GM23248 (cell line): ENCODE measurements around the gene PPIP5K1. TPM values are rescaled to one million over a fixed set of nuclear protein-coding genes. Genes with fewer than 3 reads are reported as not detected.
A peak's percentile ranks its signal among the peaks of the same experiment; 100 is the strongest.

ENCODE experiments used
- DNase-seq: peaks from one replicate; pipeline ENCODE4 v3.0.0-alpha.2; 2015
- H2AFZ ChIP-seq: fragments of 200-600 bp; sonication (generic); 2 replicates; pipeline ENCODE4 v1.6.1; 2016; ENCODE audit warnings: antibody characterized with exemption
- H3F3A ChIP-seq: fragments of 200-600 bp; sonication (generic); 2 replicates; pipeline ENCODE4 v1.6.1; 2016; ENCODE audit warnings: mild to moderate bottlenecking, antibody characterized with exemption, mixed run types; ENCODE audit not compliant: insufficient read depth
- H3K27ac ChIP-seq: fragments of 200-600 bp; sonication (generic); 2 replicates; pipeline ENCODE4 v1.5.1; 2016; ENCODE audit warnings: mild to moderate bottlenecking
- H3K27me3 ChIP-seq: fragments of 200-600 bp; sonication (generic); replicated peaks from 2 replicates; pipeline ENCODE4 v1.6.1; 2016; ENCODE audit warnings: mild to moderate bottlenecking; ENCODE audit not compliant: insufficient read depth
- H3K36me3 ChIP-seq: fragments of 200-600 bp; sonication (generic); 2 replicates; pipeline ENCODE4 v1.6.1; 2016; ENCODE audit warnings: low read depth, mild to moderate bottlenecking
- H3K4me1 ChIP-seq: fragments of 200-600 bp; sonication (generic); 2 replicates; pipeline ENCODE4 v1.6.1; 2016; ENCODE audit warnings: mild to moderate bottlenecking; ENCODE audit not compliant: insufficient read depth
- H3K4me2 ChIP-seq: fragments of 200-600 bp; sonication (generic); one replicate; pipeline ENCODE4 v1.6.1; 2016; ENCODE audit warnings: mild to moderate bottlenecking; ENCODE audit not compliant: unreplicated experiment
- H3K4me3 ChIP-seq: fragments of 200-600 bp; sonication (generic); 2 replicates; pipeline ENCODE4 v1.5.1; 2016; ENCODE audit warnings: mild to moderate bottlenecking
- H3K79me2 ChIP-seq: fragments of 200-600 bp; sonication (generic); 2 replicates; pipeline ENCODE4 v1.6.1; 2016; ENCODE audit warnings: mild to moderate bottlenecking; ENCODE audit not compliant: insufficient read depth
- H3K9ac ChIP-seq: fragments of 200-600 bp; sonication (generic); 2 replicates; pipeline ENCODE4 v1.6.1; 2016; ENCODE audit warnings: mild to moderate bottlenecking
- H3K9me2 ChIP-seq: fragments of 200-600 bp; sonication (generic); 2 replicates; pipeline ENCODE4 v1.6.1; 2016; ENCODE audit warnings: mixed run types, mild to moderate bottlenecking, moderate library complexity; ENCODE audit not compliant: insufficient read depth
- H3K9me3 ChIP-seq: fragments of 200-600 bp; sonication (generic); one replicate; pipeline ENCODE4 v1.6.1; 2017; ENCODE audit warnings: low read depth
- H4K20me1 ChIP-seq: fragments of 200-600 bp; sonication (generic); 2 replicates; pipeline ENCODE4 v1.6.0; 2016; ENCODE audit not compliant: insufficient read depth
- EZH2 ChIP-seq: fragments of 200-600 bp; sonication (generic); IDR thresholded peaks from 2 replicates; pipeline ENCODE4 v1.6.1; 2018; ENCODE audit warnings: antibody characterized with exemption, mild to moderate bottlenecking; ENCODE audit not compliant: insufficient read depth, poor library complexity, severe bottlenecking
- EZH2phosphoT487 ChIP-seq: fragments of 200-600 bp; sonication (generic); IDR thresholded peaks from 2 replicates; pipeline ENCODE4 v1.6.1; 2018; ENCODE audit warnings: antibody characterized with exemption, moderate library complexity, mild to moderate bottlenecking, low read depth; ENCODE audit not compliant: insufficient read depth
- WGBS, 2 experiments: methylation state at CpG; one replicate each; pipeline ENCODE4 v1.1.6; 2015 to 2017; ENCODE audit warnings: low lambda C conversion rate in 2 of 2, low coverage in 1 of 2; ENCODE audit errors: missing lambda C conversion rate in 2 of 2; 5-methylcytosine and 5-hydroxymethylcytosine counted together
- in situ Hi-C: fragments of 300-500 bp; cut with MboI; formaldehyde crosslinking; loops from 2 replicates; pipeline ENCODE4 v1.15.0; 2020
- polyA plus RNA-seq: library from polyadenylated mRNA; unstranded; fragments of >200 nt; fragmentation: Nextera tagmentation; extraction: Ambion mirVana; gene quantifications from 2 replicates; pipeline ENCODE4 v1.2.1, GENCODE V29; 2016
- small RNA-seq: library from RNA; depleted of rRNA; stranded (forward); fragments of <200 nt; gene quantifications from one replicate; pipeline ENCODE3, GENCODE V24; 2014; ENCODE audit warnings: low read depth, low replicate concordance
- total RNA-seq: library from RNA; depleted of rRNA; stranded (reverse); fragments of >200 nt; shearing (Covaris generic); gene quantifications from 2 replicates; pipeline ENCODE4 v1.2.3, GENCODE V29; 2014; rRNA removed

Gene PPIP5K1
- total and polyA plus RNA-seq, 2 experiments from 2014 or later = 7.0 to 13.1 TPM

DNA sequence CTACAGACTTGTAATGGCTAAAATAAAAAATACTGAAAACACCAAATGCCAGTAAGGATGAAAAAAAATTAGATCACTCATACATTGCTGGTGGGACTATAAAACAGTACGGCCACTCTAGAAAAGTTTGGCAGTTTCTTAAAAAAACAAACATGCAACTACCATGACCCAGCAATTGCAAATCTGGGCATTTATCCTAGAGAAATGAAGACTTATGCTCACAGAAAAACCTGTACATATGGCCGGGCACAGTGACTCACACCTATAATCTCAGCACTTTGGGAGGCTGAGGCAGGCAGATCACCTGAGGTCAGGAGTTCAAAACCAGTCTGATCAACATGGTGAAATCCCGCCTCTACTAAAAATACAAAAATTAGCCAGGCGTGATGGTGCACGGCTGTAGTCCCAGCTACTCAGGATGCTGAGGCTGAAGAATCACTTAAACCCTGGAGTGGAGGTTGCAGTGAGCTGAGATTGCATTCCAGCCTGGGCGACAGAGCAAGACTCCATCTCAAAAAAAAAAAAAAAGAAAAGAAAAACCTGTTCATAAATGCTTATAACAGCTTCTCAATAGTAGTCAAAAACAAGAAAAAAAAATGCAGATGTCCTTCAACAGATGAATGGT lies 102.6 kb downstream of the PPIP5K1 start:
- in situ Hi-C loops = no loop called here
- Histone ChIP-seq H3K79me2 (peaks cover 58% of the 10 kb centered on the region), H3K9me2 (no peaks in the 10 kb centered on the region), H2AFZ (no peak overlapping the region), H3K27me3 (no peaks in the 10 kb centered on the region), H3K9me3 (no peaks in the 10 kb centered on the region), H3K4me3 (no peak overlapping the region), H4K20me1 (no peaks in the 10 kb centered on the region), H3K9ac (no peak overlapping the region), H3F3A (peaks cover 20% of the 10 kb centered on the region), H3K27ac (no peak overlapping the region), H3K4me1 (peaks cover 11% of the 10 kb centered on the region), H3K4me2 (no peak overlapping the region), H3K36me3 (peaks cover 43% of the 10 kb centered on the region)
- DNase-seq = no peak
- TF ChIP-seq EZH2 = no peak
- no peak for TF ChIP-seq EZH2phosphoT487
- 94 to 96% methylated on average over 6 of the region's 6 CpGs for WGBS, 2 experiments

DNA sequence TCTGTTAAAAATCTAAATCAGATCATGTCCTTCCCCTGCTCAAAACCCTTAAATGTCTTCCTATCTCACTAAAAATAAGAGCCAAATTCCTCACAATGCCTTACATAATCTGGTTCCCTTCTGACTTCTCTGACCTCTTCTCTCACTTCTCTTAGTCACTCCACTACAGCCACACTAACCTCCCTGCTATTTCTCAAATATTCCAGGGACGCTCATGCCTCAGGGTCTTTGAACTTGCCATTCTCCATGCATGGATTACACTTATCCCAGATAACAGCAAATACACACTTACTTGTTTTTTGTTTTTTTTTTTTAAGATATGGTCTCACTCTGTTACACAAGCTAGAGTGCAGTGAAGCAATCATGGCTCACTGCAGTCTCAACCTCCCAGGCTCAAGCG lies 105.6 kb downstream of the PPIP5K1 start:
- peaks cover 20% of the 10 kb centered on the region for H3F3A ChIP-seq
- H3K36me3 ChIP-seq = peaks cover 38% of the 10 kb centered on the region
- no peaks in the 10 kb centered on the region for H3K9me3 ChIP-seq
- no peak overlapping the region for H3K4me2 ChIP-seq
- no peak for TF ChIP-seq EZH2phosphoT487
- WGBS, 2 experiments = 91 to 97% methylated on average over 2 of the region's 2 CpGs
- in situ Hi-C loops = no loop called here
- no peak overlapping the region for H3K4me3 ChIP-seq
- no peaks in the 10 kb centered on the region for H3K27me3 ChIP-seq
- no peak overlapping the region for H2AFZ ChIP-seq
- H3K9ac ChIP-seq = no peak overlapping the region
- H3K4me1 ChIP-seq = no peaks in the 10 kb centered on the region
- H3K27ac ChIP-seq = peak overlapping the region; percentile 20; the same call in 1 of the 2 replicates
- H4K20me1 ChIP-seq = no peaks in the 10 kb centered on the region
- no peaks in the 10 kb centered on the region for H3K9me2 ChIP-seq
- peaks cover 43% of the 10 kb centered on the region for H3K79me2 ChIP-seq
- no peak for DNase-seq

Small RNA genes within 50 kb of the gene (small RNA-seq; reads per million reads assigned to genes)
- not detected for gene RNU6-554P
- gene RNU6-610P = not detected

Other genes with a start within 250 kb of the PPIP5K1 start
- gene ZSCAN29, start 219.2 kb downstream of the PPIP5K1 start, total RNA-seq = 11.6 and 18.7 TPM in 2 replicates
- 5.8 and 6.0 TPM in 2 replicates for gene ZSCAN29, start 219.2 kb downstream of the PPIP5K1 start, polyA plus RNA-seq
- 3.7 and 6.3 TPM in 2 replicates for gene TUBGCP4, start 219.1 kb downstream of the PPIP5K1 start, total RNA-seq
- gene TUBGCP4, start 219.1 kb downstream of the PPIP5K1 start, polyA plus RNA-seq = 12.6 and 13.1 TPM in 2 replicates
- 46.4 and 56.8 TPM in 2 replicates for gene TP53BP1, start 97.1 kb downstream of the PPIP5K1 start, total RNA-seq
- gene TP53BP1, start 97.1 kb downstream of the PPIP5K1 start, polyA plus RNA-seq = 20.1 and 20.4 TPM in 2 replicates
- gene MAP1A, start 72.6 kb downstream of the PPIP5K1 start, total RNA-seq = 61.9 and 62.2 TPM in 2 replicates
- gene MAP1A, start 72.6 kb downstream of the PPIP5K1 start, polyA plus RNA-seq = 30.3 and 31.5 TPM in 2 replicates
- gene CKMT1B, start 3.8 kb upstream of the PPIP5K1 start, total RNA-seq = not detected in 2 replicates
- gene CKMT1B, start 3.8 kb upstream of the PPIP5K1 start, polyA plus RNA-seq = not detected in 2 replicates
- under 0.01 TPM in 1 of 2 replicates, not detected in the other for gene STRC, start 28.6 kb upstream of the PPIP5K1 start, total RNA-seq
- 0.08 TPM in 1 of 2 replicates, not detected in the other for gene STRC, start 28.6 kb upstream of the PPIP5K1 start, polyA plus RNA-seq
- 0.38 TPM in 1 of 2 replicates, not detected in the other for gene CATSPER2, start 58.6 kb upstream of the PPIP5K1 start, total RNA-seq
- gene CATSPER2, start 58.6 kb upstream of the PPIP5K1 start, polyA plus RNA-seq = 1.2 and 1.7 TPM in 2 replicates
- gene CKMT1A, start 103.7 kb upstream of the PPIP5K1 start, total RNA-seq = not detected in 2 replicates
- gene CKMT1A, start 103.7 kb upstream of the PPIP5K1 start, polyA plus RNA-seq = not detected in 2 replicates
- gene PDIA3, start 156.2 kb upstream of the PPIP5K1 start, total RNA-seq = 215 and 224 TPM in 2 replicates
- 1,087 and 1,111 TPM in 2 replicates for gene PDIA3, start 156.2 kb upstream of the PPIP5K1 start, polyA plus RNA-seq
- gene ELL3, start 186.8 kb upstream of the PPIP5K1 start, total RNA-seq = 5.2 and 6.4 TPM in 2 replicates
- 1.4 and 1.5 TPM in 2 replicates for gene ELL3, start 186.8 kb upstream of the PPIP5K1 start, polyA plus RNA-seq
- 996 and 1,573 TPM in 2 replicates for gene SERF2, start 202.1 kb upstream of the PPIP5K1 start, total RNA-seq
- 3,240 and 3,311 TPM in 2 replicates for gene SERF2, start 202.1 kb upstream of the PPIP5K1 start, polyA plus RNA-seq
- not detected in 2 replicates for gene SERINC4, start 210.0 kb upstream of the PPIP5K1 start, total RNA-seq
- gene SERINC4, start 210.0 kb upstream of the PPIP5K1 start, polyA plus RNA-seq = not detected in 2 replicates
- gene HYPK, start 210.4 kb upstream of the PPIP5K1 start, total RNA-seq = 0.76 and 8.2 TPM in 2 replicates
- 14.0 and 19.9 TPM in 2 replicates for gene HYPK, start 210.4 kb upstream of the PPIP5K1 start, polyA plus RNA-seq
- gene MFAP1, start 234.5 kb upstream of the PPIP5K1 start, total RNA-seq = 14.4 and 24.6 TPM in 2 replicates
- 30.2 and 33.1 TPM in 2 replicates for gene MFAP1, start 234.5 kb upstream of the PPIP5K1 start, polyA plus RNA-seq
- 9.0 and 11.3 TPM in 2 replicates for gene WDR76, start 236.8 kb upstream of the PPIP5K1 start, total RNA-seq
- gene WDR76, start 236.8 kb upstream of the PPIP5K1 start, polyA plus RNA-seq = 4.1 and 5.3 TPM in 2 replicates